DND-41 (cell line): ENCODE results near the gene GAS2.

ENCODE experiments used
- ATAC-seq: fragments of 200-7000 bp; cut with Tn5 transposase; 3 replicates; pipeline ENCODE4 v1.9.1; 2021; ENCODE audit warnings: low read depth; ENCODE audit not compliant: insufficient read depth
- DNase-seq: peaks from one replicate; pipeline ENCODE4 v3.0.0-alpha.2; 2020
- H2AFZ ChIP-seq: 2 replicates; pipeline ENCODE4 v1.6.0; 2012; ENCODE audit warnings: low read depth, low read length
- H3K27ac ChIP-seq: 2 replicates; pipeline ENCODE4 v1.5.1; 2012; ENCODE audit warnings: low read length, inconsistent platforms
- H3K27me3 ChIP-seq: fragments of 200-600 bp; sonication (generic); 2 replicates; pipeline ENCODE4 v1.6.0; 2012; ENCODE audit warnings: low read length, mild to moderate bottlenecking, inconsistent platforms; ENCODE audit not compliant: insufficient read depth, poor library complexity
- H3K36me3 ChIP-seq: 2 replicates; pipeline ENCODE4 v1.5.1; 2012; ENCODE audit warnings: low read length, inconsistent platforms; ENCODE audit not compliant: insufficient read depth
- H3K4me1 ChIP-seq: 2 replicates; pipeline ENCODE4 v1.5.1; 2012; ENCODE audit warnings: mild to moderate bottlenecking, low read length; ENCODE audit not compliant: insufficient read depth
- H3K4me2 ChIP-seq: 2 replicates; pipeline ENCODE4 v1.6.0; 2012; ENCODE audit warnings: mild to moderate bottlenecking, moderate library complexity, low read length, inconsistent platforms; ENCODE audit not compliant: insufficient read depth
- H3K4me3 ChIP-seq, 2 experiments: fragments of 200-600 bp in 1 of 2; shearing (Covaris generic) in 1 of 2; 2 replicates each; pipeline ENCODE4 v1.5.1; 2012 to 2016; ENCODE audit warnings: inconsistent platforms in 2 of 2, low read length in 2 of 2, mild to moderate bottlenecking in 2 of 2, low read depth in 1 of 2, moderate library complexity in 1 of 2
- H3K79me2 ChIP-seq: 2 replicates; pipeline ENCODE4 v1.6.0; 2012; ENCODE audit warnings: low read length, inconsistent platforms; ENCODE audit not compliant: insufficient read depth
- H3K9ac ChIP-seq: 2 replicates; pipeline ENCODE4 v1.6.0; 2012; ENCODE audit warnings: low read depth, mild to moderate bottlenecking, inconsistent platforms, low read length, moderate library complexity
- H3K9me3 ChIP-seq: 2 replicates; pipeline ENCODE4 v1.5.1; 2012; ENCODE audit warnings: low read length, moderate library complexity, mild to moderate bottlenecking, inconsistent platforms; ENCODE audit not compliant: insufficient read depth, severe bottlenecking
- H4K20me1 ChIP-seq: 2 replicates; pipeline ENCODE4 v1.6.0; 2012; ENCODE audit warnings: low read length; ENCODE audit not compliant: insufficient read depth
- EZH2 ChIP-seq: IDR thresholded peaks from 3 replicates; pipeline ENCODE4 v1.6.1; 2012; ENCODE audit warnings: borderline replicate concordance, low read depth, mild to moderate bottlenecking, moderate library complexity, low read length, inconsistent platforms; ENCODE audit not compliant: severe bottlenecking
- TF ChIP-seq, protein P1 (sequence below): IDR thresholded peaks from 2 replicates; pipeline ENCODE4 v1.5.1; 2012; ENCODE audit warnings: borderline replicate concordance, low read length, moderate library complexity, mild to moderate bottlenecking; ENCODE audit not compliant: poor library complexity, severe bottlenecking; ENCODE audit errors: extremely low read depth

Gene GAS2

DNA sequence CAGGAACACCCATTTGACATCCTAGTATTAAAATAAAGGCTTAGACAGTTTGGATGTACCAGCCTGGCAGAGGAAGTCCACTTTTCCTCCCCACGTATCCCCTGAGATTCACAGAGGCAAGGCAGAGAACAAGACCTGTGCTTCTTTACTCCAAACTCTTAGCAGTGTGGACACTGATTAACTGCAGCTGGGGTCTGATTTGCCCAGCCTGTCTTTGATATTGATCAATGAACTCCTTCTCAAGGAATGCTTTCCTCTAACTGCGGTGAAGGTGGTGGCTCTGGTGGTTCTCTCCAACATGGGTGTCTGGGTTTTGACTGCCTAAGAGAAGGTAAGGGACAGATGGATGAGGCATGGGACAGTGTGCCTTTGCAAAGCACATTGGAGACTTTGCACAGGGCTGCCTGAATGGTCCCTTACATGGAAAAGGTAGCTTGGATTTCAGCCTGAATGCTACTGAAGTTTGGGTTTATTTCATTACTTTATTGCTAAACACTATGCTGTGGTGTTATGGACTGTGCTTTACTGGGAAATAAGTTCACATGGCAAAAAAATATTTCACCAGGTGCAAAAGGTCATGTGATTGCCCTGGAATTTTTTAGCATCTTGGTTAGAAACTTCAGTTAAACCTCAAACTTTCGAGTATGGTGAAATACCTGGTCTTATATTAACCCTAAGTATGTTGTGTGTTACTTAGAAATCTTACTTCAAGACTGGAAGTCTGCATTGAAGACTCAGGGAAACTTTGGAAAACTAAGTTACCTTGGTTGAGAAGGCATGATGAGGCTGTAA, 1.8 kb downstream of the GAS2 start:
- no peaks in the 10 kb centered on the region for H3K36me3 ChIP-seq
- ATAC-seq, result peak; percentile 32; the same call in 1 of the 3 replicates
- peaks cover 40% of the 10 kb centered on the region for H3K27me3 ChIP-seq
- H3K4me2 ChIP-seq, result peak overlapping the region; percentile 52
- H3K9me3 ChIP-seq, result no peaks in the 10 kb centered on the region
- TF ChIP-seq, protein P1, sequence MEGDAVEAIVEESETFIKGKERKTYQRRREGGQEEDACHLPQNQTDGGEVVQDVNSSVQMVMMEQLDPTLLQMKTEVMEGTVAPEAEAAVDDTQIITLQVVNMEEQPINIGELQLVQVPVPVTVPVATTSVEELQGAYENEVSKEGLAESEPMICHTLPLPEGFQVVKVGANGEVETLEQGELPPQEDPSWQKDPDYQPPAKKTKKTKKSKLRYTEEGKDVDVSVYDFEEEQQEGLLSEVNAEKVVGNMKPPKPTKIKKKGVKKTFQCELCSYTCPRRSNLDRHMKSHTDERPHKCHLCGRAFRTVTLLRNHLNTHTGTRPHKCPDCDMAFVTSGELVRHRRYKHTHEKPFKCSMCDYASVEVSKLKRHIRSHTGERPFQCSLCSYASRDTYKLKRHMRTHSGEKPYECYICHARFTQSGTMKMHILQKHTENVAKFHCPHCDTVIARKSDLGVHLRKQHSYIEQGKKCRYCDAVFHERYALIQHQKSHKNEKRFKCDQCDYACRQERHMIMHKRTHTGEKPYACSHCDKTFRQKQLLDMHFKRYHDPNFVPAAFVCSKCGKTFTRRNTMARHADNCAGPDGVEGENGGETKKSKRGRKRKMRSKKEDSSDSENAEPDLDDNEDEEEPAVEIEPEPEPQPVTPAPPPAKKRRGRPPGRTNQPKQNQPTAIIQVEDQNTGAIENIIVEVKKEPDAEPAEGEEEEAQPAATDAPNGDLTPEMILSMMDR, result no peak
- TF ChIP-seq EZH2, result no peak
- peak overlapping the region in 1 of 2 experiments; percentile 43; a peak in 2 of 4 replicates for H3K4me3 ChIP-seq
- H4K20me1 ChIP-seq, result no peaks in the 10 kb centered on the region
- no peak for DNase-seq
- peaks cover 40% of the 10 kb centered on the region for H3K4me1 ChIP-seq
- peak overlapping the region; percentile 81 for H3K27ac ChIP-seq
- H3K79me2 ChIP-seq, result peaks cover 5% of the 10 kb centered on the region; the same call in 1 of the 2 replicates
- H2AFZ ChIP-seq, result no peak overlapping the region
- peak overlapping the region; percentile 53 for H3K9ac ChIP-seq

DNA sequence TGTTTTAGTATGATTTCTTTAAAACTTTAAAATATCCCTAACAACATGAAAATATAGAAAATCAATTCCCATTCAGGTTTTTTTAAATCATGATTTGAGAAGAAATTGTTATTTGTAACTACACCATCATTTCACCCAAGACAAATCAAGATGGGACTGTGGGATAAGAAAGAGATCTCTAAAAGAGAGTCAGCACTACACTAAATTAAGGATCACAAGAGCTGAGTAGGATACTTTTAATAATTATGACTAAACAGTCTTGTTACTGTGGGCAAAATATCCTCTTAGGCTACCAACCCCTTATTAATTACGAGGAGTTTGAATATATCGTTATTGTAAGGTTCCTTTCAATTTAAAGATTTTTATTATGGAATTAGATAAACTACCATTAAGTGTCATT, 3.0 kb downstream of the GAS2 start:
- H3K9ac ChIP-seq, result no peak overlapping the region
- peaks cover 5% of the 10 kb centered on the region; the same call in 1 of the 2 replicates for H3K79me2 ChIP-seq
- H3K4me3 ChIP-seq, result no peak overlapping the region
- H3K27ac ChIP-seq, result no peak overlapping the region
- H2AFZ ChIP-seq, result no peak overlapping the region
- DNase-seq (no peak), ATAC-seq (no peak)
- H3K4me1 ChIP-seq, result peaks cover 40% of the 10 kb centered on the region
- TF ChIP-seq, protein P1, result no peak
- no peak overlapping the region for H3K4me2 ChIP-seq
- H4K20me1 ChIP-seq, result no peaks in the 10 kb centered on the region
- no peaks in the 10 kb centered on the region for H3K9me3 ChIP-seq
- H3K36me3 ChIP-seq, result no peaks in the 10 kb centered on the region
- H3K27me3 ChIP-seq, result peaks cover 40% of the 10 kb centered on the region

DNA sequence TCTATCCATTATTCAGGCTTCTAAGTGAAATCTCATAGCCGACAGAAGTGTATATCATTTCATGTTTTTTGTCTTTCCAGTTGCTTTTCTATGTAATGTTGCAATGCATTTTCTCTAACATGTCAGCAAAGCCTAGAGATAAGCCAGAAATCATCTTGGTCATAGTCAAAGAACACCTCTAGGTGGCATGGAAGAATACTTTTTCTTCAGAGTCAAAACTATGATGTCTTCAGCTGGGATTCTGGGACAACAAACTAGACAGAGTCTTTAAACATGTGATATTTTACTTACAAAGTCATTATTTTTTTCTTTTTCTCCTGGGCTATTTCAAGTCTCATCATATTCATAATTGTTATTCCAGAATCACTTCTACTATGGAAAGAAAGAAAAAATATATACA, 4.4 kb downstream of the GAS2 start:
- H3K27me3 ChIP-seq, result peaks cover 38% of the 10 kb centered on the region
- no peaks in the 10 kb centered on the region for H3K9me3 ChIP-seq
- H3K4me3 ChIP-seq, result no peak overlapping the region
- DNase-seq, result no peak
- H3K36me3 ChIP-seq, result no peaks in the 10 kb centered on the region
- H4K20me1 ChIP-seq, result no peaks in the 10 kb centered on the region
- no peak overlapping the region for H3K4me2 ChIP-seq
- TF ChIP-seq, protein P1, result peak; percentile 48
- no peak for TF ChIP-seq EZH2
- peaks cover 32% of the 10 kb centered on the region for H3K4me1 ChIP-seq
- no peak overlapping the region for H3K9ac ChIP-seq
- H3K79me2 ChIP-seq, result peaks cover 5% of the 10 kb centered on the region; the same call in 1 of the 2 replicates
- no peak for ATAC-seq
- H3K27ac ChIP-seq, result no peak overlapping the region
- H2AFZ ChIP-seq, result no peak overlapping the region; the same call in 1 of the 2 replicates
